Osteoblast (primary cell): Measurements from ENCODE around the gene LAD1. TPM values are rescaled to one million over a fixed set of nuclear protein-coding genes. Genes with fewer than 3 reads are reported as not detected.
A peak's percentile ranks its signal among the peaks of the same experiment; 100 is the strongest.

Experiments
- DNase-seq: peaks from one replicate; pipeline ENCODE4 v3.0.0; 2011; ENCODE audit warnings: low spot score, mixed read lengths; ENCODE audit not compliant: insufficient read length; ENCODE audit errors: missing footprints
- H2AFZ ChIP-seq: 2 replicates; pipeline ENCODE4 v1.6.0; 2011; ENCODE audit warnings: mild to moderate bottlenecking, low read length
- H3K27ac ChIP-seq: 2 replicates; pipeline ENCODE4 v1.5.1; 2011; ENCODE audit warnings: mild to moderate bottlenecking, low read depth, low read length, moderate library complexity
- H3K27me3 ChIP-seq: 2 replicates; pipeline ENCODE4 v1.6.0; 2012; ENCODE audit warnings: mild to moderate bottlenecking, control low read depth, inconsistent platforms, low read length, moderate library complexity; ENCODE audit not compliant: insufficient read depth
- H3K36me3 ChIP-seq: 2 replicates; pipeline ENCODE4 v1.5.1; 2011; ENCODE audit warnings: mild to moderate bottlenecking, low read length, control low read depth, moderate library complexity; ENCODE audit not compliant: insufficient read depth
- H3K4me1 ChIP-seq: 2 replicates; pipeline ENCODE4 v1.5.1; 2011; ENCODE audit warnings: mild to moderate bottlenecking, low read length, control low read depth, moderate library complexity; ENCODE audit not compliant: insufficient read depth
- H3K4me2 ChIP-seq: 2 replicates; pipeline ENCODE4 v1.6.0; 2011; ENCODE audit warnings: mild to moderate bottlenecking, low read length; ENCODE audit not compliant: insufficient read depth
- H3K4me3 ChIP-seq: fragments of 200-600 bp; sonication (generic); 3 replicates; pipeline ENCODE4 v1.5.1; 2012; ENCODE audit warnings: mild to moderate bottlenecking, low read length, inconsistent platforms; ENCODE audit not compliant: insufficient read depth
- H3K79me2 ChIP-seq: 2 replicates; pipeline ENCODE4 v1.6.0; 2012; ENCODE audit warnings: mild to moderate bottlenecking, low read length, control low read depth, inconsistent platforms; ENCODE audit not compliant: insufficient read depth
- H3K9me3 ChIP-seq: 2 replicates; pipeline ENCODE4 v1.5.1; 2011; ENCODE audit warnings: low read depth, low read length, control low read depth
- H4K20me1 ChIP-seq: 2 replicates; pipeline ENCODE4 v1.6.0; 2012; ENCODE audit warnings: mild to moderate bottlenecking, low read length, control low read depth; ENCODE audit not compliant: insufficient read depth
- total RNA-seq: library from RNA; depleted of rRNA; stranded (reverse); fragments of >200 nt; gene quantifications from 2 replicates; pipeline ENCODE4 v1.2.3, GENCODE V29; 2012
- TF ChIP-seq, protein P1 (sequence below): IDR thresholded peaks from 2 replicates; pipeline ENCODE4 v1.5.1; 2011; ENCODE audit warnings: mild to moderate bottlenecking, low read depth, low read length, moderate library complexity; ENCODE audit errors: extremely low read depth

LAD1 gene
- total RNA-seq, 1 donor = not detected

- H3K27me3 ChIP-seq = peaks cover 51% of the 10 kb centered on the region
- no peak overlapping the region for H3K27ac ChIP-seq
- TF ChIP-seq, protein P1, sequence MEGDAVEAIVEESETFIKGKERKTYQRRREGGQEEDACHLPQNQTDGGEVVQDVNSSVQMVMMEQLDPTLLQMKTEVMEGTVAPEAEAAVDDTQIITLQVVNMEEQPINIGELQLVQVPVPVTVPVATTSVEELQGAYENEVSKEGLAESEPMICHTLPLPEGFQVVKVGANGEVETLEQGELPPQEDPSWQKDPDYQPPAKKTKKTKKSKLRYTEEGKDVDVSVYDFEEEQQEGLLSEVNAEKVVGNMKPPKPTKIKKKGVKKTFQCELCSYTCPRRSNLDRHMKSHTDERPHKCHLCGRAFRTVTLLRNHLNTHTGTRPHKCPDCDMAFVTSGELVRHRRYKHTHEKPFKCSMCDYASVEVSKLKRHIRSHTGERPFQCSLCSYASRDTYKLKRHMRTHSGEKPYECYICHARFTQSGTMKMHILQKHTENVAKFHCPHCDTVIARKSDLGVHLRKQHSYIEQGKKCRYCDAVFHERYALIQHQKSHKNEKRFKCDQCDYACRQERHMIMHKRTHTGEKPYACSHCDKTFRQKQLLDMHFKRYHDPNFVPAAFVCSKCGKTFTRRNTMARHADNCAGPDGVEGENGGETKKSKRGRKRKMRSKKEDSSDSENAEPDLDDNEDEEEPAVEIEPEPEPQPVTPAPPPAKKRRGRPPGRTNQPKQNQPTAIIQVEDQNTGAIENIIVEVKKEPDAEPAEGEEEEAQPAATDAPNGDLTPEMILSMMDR = no peak
- no peaks in the 10 kb centered on the region for H3K9me3 ChIP-seq
- no peaks in the 10 kb centered on the region for H3K4me1 ChIP-seq
- H3K4me2 ChIP-seq = no peak overlapping the region
- H3K4me3 ChIP-seq = no peak overlapping the region
- H4K20me1 ChIP-seq = no peaks in the 10 kb centered on the region
- DNase-seq = peak; percentile 83
- H3K79me2 ChIP-seq = no peaks in the 10 kb centered on the region
- no peaks in the 10 kb centered on the region for H3K36me3 ChIP-seq
- H2AFZ ChIP-seq = no peak overlapping the region
Observed at GRCh38 chr1:201404055-201404454, 4.9 kb upstream of the LAD1 start.

DNA sequence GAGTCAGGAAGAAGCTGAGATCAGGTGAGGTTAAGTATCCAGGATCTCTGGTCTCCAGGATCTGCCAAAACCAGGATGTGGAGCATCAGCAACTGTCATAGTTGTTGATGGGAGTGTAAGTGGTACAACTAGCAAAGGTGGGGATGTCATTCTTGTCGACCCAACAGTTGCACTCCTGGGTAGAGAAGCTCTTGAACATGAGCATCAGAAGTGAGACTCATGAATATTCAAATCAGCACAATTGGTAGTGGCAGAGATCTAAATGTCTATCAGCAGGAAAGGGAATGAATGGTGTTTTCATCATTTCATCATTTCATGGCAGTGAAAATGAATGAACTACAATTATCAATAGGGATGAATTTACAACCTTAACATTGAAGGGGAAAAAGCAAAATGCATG lies 4.2 kb upstream of the LAD1 start:
- Histone ChIP-seq H3K4me3 (no peak overlapping the region), H3K9me3 (no peaks in the 10 kb centered on the region), H2AFZ (no peak overlapping the region), H3K27ac (no peak overlapping the region), H3K79me2 (no peaks in the 10 kb centered on the region), H4K20me1 (no peaks in the 10 kb centered on the region), H3K27me3 (peaks cover 58% of the 10 kb centered on the region), H3K4me1 (no peaks in the 10 kb centered on the region), H3K4me2 (no peak overlapping the region), H3K36me3 (no peaks in the 10 kb centered on the region)
- peak; percentile 38 for DNase-seq
- TF ChIP-seq, protein P1 = no peak

GRCh38 chr1:201401700-201402099 lies 2.6 kb upstream of the LAD1 start:
- Histone ChIP-seq H3K36me3 (no peaks in the 10 kb centered on the region), H3K79me2 (no peaks in the 10 kb centered on the region), H3K27ac (no peak overlapping the region), H3K4me2 (no peak overlapping the region), H3K4me1 (no peaks in the 10 kb centered on the region), H4K20me1 (no peaks in the 10 kb centered on the region), H3K9me3 (no peaks in the 10 kb centered on the region), H3K27me3 (peaks cover 66% of the 10 kb centered on the region), H2AFZ (no peak overlapping the region), H3K4me3 (no peak overlapping the region)
- TF ChIP-seq, protein P1 = no peak
- peak; percentile 67 for DNase-seq

DNA sequence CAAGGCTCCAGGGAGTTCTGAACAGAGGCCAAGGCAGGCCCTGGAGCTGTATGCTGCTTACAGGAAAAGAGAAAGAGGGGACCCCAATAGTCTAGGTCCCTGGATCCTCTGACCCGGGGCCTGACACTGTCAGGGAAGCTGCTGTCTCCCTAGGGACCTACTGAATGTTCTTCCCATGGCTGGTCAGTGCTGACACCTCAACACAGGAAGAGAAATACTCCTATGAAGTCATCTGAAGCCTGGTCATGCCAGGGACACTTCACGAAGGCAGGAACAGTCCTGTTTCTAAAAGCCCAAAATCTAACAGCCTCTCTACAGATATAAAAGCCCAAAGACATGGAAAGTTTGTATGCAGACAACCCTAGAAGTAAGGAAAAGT lies 1.7 kb upstream of the LAD1 start:
- no peaks in the 10 kb centered on the region for H3K9me3 ChIP-seq
- no peak overlapping the region for H2AFZ ChIP-seq
- peak; percentile 54 for DNase-seq
- no peaks in the 10 kb centered on the region for H3K4me1 ChIP-seq
- peaks cover 69% of the 10 kb centered on the region for H3K27me3 ChIP-seq
- no peak overlapping the region for H3K4me2 ChIP-seq
- no peaks in the 10 kb centered on the region for H3K36me3 ChIP-seq
- H3K79me2 ChIP-seq = no peaks in the 10 kb centered on the region
- H3K27ac ChIP-seq = no peak overlapping the region
- H4K20me1 ChIP-seq = no peaks in the 10 kb centered on the region
- no peak overlapping the region for H3K4me3 ChIP-seq
- TF ChIP-seq, protein P1 = no peak
